Activated CD8-positive, alpha-beta memory T cell treated with anti-CD3 and anti-CD28 coated beads, Interleukin-2, amount 50 U/mL, for 48 hours (primary cell): Measurements from ENCODE around the gene EMC1.
"Not testable (repeated sequence)": the region's sequence is repeated elsewhere in the genome, so short reads cannot be mapped to it uniquely, and the experiment has no call there.

Experiments used
- DNase-seq: peaks from one replicate; pipeline ENCODE4 v3.0.0-alpha.2; 2020

The EMC1 gene

DNA sequence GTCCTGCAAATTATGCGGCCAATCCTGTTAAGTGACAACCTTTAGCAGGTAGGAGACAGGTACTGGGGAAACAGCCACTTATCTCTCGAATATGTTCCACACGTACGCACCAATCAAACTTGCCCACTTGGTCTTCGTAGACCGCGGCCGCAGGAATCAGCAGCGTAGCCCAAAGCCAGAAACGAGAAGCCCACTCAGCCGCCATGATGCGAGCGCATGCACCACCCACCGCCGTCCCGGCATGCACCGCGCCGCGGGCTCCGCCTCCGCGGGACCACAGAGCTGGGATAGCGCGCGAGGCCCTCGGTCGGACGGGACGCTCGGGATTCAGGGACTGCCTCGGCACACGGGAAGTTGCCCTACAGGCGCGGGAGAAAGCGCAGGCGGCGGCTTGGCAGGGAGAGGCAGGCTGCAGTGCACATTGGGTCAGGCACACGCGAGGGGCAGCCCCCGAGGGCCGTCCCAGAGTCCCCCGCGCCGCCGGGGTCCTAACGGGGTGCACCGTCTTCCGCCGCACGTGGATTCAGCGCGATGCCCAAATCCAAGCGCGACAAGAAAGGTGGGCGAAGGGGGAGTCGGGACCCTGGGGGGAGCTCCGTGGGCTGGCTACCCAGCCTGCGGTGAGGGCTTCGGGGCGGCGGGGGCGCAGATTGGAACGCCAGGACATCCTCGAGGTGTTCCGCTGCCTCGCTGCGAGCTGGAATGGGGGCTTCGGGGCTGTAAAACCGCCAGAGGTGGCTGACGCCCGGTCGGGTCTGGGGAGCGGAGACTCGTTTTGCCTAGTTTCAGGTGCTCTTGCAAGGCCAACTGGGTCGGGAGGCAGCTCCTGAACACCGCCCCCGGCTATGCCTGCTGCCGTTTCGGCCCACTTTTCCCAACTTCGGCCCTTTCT lies at the start of gene EMC1, which contains the start of gene MRTO4:
EMC1 (minus strand) TSS at position 220 of the 892 bp plus-strand sequence; CDS start at position 205, 15 bp downstream.
MRTO4 (plus strand) TSS at position 501 of the 892 bp plus-strand sequence; CDS start at position 532, 31 bp downstream.
- DNase-seq = peak; percentile 96

- DNase-seq = no peak
Observed at GRCh38 chr1:19300211-19300610, 48.9 kb upstream of the EMC1 start.

DNA sequence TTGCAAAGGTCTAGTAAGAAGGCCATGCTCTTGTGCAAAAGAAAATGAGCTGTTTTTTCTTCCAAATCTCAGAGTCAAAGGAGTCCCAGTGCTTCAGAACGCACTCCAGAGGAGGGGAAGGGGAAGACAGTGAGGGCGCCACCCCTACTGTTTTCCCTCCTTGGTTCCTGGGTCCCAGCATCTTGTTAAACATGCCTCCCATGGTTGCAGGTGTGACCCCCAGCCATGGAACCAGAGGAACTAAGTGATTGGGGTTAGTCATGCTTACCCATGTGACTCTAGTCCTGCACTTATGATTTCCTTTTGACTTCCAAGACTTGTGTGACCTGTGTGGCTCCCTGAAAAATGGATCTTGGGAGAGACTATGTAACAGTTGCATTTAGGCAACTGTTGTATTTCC lies 43.3 kb upstream of the EMC1 start:
- no peak for DNase-seq

DNA sequence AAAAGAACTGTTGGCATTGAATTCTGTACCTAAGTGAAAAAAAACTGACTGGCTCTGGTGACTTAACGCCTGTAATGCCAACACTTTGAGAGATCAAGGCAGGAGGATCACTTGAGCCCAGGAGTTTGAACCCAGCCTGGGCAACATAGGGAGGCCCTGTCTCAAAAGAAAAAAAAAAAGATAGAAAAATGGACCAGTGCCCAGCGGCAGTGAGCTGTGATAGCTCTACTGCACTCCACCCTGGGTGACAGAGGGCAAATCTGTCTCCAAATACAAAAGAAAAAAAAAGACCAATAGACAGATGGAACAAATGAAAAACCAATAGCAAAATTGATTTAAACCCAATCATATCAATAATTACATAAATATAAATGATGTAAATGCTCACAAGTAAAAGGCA lies 37.9 kb upstream of the EMC1 start:
- DNase-seq = no peak

- peak; percentile 84 for DNase-seq
Observed at GRCh38 chr1:19288324-19289241, 37.3 kb upstream of the EMC1 start, which contains the start of gene AKR7A3. AKR7A3 (minus strand) TSS chr1:19288770; CDS start chr1:19288709, 61 bp downstream.

DNA sequence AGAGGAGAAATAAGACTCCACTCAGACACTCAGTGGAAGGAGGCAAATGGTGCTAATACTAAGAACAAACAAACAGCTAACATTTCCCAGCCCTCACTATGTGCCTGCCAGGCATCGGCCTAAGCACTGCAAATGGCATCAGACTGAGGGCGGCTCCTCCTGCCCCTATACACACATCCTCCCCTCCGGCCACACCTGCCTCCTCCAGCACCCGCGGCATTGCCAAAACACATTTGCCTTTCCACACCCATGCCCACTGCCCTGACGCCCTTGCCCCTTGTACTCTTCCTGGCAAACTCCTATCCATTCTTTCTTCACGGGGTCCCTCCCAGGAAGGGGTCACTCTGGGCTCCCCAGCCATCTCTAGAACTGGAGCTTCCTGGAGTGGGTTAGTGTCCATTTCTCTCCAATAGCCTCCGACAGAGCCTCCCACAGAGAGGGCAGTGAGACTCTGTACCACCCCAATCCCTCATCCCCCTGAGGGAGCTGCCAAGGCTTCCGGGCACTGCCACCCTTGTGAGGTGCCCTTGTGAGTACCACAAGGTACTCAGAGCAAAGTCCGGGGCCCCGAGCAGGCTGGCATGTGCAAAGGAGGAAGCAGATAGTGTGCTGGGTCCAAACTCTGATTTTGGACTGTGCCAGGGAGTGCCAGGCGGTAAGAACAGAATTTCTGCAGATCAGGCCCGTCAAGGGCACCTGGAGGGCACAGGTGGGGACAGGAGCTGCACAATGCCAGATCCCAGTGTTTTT lies 36.3 kb upstream of the EMC1 start:
- no peak for DNase-seq

GRCh38 chr1:19285807-19286206 lies 34.5 kb upstream of the EMC1 start:
- not testable (repeated sequence) for DNase-seq

DNA sequence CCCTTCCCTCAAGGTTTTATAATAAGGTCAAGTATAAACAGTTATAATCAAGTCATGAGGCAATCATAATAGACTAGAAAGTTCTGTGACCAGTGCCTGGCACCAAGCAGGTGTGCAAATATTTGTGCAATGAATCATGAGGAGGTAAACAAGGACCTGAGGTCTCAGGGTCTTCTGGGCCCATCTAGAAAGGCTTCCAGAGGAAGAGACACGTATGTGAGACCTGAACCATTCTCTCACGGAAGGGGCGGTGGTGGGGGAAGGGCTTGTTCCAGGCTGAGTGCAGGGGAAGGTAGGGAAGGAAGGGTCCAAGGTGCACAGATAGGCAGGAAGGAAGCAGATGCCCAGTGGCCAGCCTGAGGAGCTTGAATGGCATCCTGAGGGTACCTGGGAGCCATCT lies 34.0 kb upstream of the EMC1 start:
- not testable (repeated sequence) for DNase-seq

GRCh38 chr1:19284881-19285280 lies 33.6 kb upstream of the EMC1 start:
- no peak for DNase-seq

- DNase-seq = no peak
Observed at GRCh38 chr1:19283891-19284290, 32.6 kb upstream of the EMC1 start.

DNA sequence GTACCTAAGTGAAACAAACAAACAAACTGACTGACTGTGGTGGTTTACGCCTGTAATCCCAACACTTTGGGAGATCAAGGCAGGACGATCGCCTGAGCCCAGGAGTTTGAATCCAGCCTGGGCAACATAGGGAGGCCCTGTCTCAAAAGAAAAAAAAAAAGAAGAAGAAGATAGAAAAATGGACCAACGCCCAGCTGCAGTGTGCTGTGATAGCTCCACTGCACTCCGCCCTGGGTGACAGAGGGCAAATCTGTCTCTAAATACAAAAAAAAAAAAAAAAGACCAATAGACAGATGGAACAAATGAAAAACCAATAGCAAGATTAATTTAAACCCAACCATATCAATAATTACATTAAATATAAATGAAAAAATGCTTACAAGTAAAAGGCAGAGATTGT lies 23.3 kb upstream of the EMC1 start:
- no peak for DNase-seq

- DNase-seq = not testable (repeated sequence)
Observed at GRCh38 chr1:19273844-19274531, 22.7 kb upstream of the EMC1 start.

DNA sequence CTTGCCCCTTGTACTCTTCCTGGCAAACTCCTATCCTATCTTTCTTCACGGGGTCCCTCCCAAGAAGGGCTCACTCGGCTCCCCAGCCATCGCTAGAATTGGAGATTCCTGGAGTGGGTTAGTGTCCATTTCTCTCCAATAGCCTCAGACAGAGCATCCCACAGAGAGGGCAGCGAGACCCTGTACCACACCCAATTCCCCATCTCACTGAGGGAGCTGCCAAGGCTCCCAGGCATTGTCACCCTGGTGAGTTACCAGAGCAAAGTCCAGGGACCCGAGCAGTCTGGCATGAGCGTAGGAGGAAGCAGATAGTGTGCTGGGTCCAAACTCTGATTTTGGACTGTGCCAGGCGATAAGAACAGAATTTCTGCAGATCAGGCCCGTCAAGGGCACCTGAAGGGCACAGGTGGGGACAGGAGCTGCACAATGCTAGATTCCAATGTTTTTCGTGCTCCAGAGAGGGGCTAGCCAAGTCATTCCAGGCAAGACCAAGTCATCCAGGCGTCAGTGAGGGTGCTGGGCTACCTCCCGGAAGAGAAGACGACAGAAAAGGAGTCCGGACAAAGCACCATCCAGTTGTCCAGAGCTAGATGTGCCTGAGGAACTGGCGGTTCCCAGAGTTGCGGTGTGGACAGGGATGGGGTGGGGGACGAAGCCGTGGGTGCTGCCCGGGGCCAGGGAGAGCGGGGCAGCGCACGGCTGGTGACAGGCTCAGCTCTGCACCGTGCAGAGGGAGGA lies 22.0 kb upstream of the EMC1 start:
- no peak for DNase-seq

DNA sequence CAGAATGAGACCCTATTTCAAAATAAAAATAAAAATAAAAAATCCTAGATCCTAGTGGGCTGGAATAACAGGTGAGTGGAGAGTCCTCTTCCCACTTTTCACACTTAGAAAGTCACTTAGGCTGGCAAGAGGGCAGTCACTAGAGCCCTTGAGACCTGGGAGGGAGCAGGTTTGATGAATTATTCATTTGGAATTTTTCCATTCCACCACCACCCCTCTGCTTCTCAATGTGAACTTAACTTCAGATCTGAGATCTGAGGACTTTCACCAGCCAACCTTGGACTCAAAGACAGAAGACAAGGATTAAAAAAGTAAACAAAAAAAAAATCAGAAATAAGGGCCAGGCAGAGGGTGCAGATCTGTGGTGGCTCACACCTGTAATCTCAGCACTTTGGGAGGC lies 20.7 kb upstream of the EMC1 start:
- no peak for DNase-seq

DNA sequence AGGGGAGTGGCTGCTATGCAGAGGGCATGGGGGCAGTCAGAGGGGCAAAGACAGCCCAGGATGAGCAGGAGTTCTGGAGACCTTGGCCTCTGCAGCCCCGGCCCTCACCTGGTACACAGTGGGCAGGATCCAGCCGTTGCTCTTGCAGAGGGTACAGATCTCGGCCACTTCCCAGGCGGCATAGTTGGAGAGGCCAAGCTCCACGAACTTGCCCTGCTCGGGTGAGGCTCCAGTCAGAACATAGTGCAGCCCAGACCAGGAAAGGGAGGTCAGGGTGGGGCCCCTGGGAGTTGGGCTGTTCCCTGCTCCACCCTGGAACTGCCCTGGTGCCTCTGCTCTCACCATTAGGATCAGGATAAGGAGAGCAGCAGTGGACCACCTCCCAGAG lies 19.0 kb upstream of the EMC1 start:
- not testable (repeated sequence) for DNase-seq

DNA sequence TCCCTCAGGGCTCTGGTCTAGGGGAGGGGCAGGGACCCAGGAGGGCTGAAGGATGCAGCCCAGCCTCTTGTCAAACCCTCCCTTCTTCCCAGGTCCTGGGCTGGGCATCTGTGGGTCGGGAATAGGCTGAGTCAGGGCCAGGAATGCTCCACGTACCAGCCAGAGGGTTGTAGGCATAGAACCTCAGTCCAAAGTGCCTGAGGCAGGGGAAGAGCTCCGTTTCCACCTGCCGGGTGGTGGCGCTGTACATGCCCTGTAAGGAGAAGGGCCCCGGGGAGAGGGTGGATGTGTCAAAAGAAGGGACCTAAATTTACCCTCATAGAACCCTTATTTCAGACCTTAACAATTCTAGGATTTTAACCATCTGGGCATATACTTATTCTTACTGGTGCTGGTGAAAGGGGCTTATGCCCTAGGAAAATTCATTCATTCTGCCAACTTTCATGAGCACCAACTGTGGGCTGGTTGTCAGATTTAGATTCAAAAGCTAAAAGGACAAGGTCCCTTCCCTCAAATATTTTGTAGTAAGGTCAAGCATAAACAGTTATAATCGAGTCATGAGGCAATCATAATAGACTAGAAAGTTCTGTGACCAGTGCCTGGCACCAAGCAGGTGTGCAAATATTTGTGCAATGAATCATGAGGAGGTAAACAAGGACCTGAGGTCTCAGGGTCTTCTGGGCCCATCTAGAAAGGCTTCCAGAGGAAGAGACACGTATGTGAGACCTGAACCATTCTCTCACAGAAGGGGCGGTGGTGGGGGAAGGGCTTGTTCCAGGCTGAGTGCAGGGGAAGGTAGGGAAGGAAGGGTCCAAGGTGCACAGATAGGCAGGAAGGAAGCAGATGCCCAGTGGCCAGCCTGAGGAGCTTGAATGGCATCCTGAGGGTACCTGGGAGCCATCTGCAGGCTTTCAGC lies 18.4 kb upstream of the EMC1 start:
- DNase-seq = not testable (repeated sequence)

GRCh38 chr1:19268445-19268844 lies 17.1 kb upstream of the EMC1 start:
- DNase-seq = no peak

DNA sequence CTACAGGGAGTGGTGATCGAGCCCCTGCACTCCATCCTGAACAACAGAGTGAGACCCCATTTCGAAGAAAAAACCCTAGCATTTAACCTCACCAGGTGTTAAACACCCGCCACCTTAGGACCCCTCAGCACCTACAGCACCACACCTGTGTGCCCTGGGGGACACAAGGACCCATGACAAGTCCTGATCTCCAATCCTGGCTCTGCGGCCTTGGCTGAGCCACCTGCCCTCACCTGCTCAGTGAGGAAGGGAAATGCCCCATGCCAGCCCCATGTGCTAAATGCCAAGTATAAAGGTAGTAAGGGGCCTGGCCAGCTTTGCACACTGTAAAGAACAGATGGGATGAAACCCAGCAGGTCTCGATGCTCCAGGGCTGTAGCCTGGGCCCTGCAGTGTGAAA lies 11.4 kb upstream of the EMC1 start:
- DNase-seq = peak; percentile 59

DNA sequence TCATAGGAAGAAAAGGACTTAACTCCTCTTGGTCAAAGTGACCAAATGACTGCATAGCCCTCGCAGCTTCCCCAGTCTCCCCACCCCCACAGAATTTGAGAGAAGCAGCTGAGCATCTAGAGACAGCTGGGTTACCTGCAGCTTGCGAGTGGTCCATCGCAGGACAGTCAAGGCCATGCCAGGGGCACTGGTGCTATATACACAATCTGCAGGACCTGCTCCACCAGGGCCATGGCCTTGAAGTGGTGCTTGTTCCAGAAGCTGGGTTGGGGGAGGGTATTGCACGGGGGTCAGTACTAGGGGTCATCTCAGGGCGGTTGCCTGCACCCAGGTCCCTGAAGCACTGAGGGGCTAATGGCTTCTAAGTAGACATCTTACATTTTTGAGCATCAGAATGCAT lies 10.7 kb upstream of the EMC1 start:
- peak; percentile 68 for DNase-seq
